Endothelial cell of umbilical vein (primary cell): Measurements from ENCODE around the gene ALDH1L1. TPM values are rescaled to one million over a fixed set of nuclear protein-coding genes. Genes with fewer than 3 reads are reported as not detected.

Experiments used
- BruUV-seq: library from RNA; stranded (reverse); fragments of 400-500 nt; replicated peaks from 2 replicates; lab custom pipeline; 2021; lab: Mats Ljungman, UMichigan
- CTCF ChIA-PET: fragments of 300-600, 350-600 bp; sonication (Branson Sonifier 250); formaldehyde crosslinking; loops from one replicate; lab custom pipeline; 2021; ENCODE audit warnings: antibody characterized with exemption, inconsistent platforms; lab: Charles Lee
- POLR2A ChIA-PET: fragments of 300-600, 350-600 bp; sonication (Branson Sonifier 250); formaldehyde crosslinking; loops from one replicate; lab custom pipeline; 2021; ENCODE audit warnings: antibody characterized with exemption, inconsistent platforms; lab: Charles Lee
- DNase-seq: peaks from one replicate; pipeline ENCODE4 v3.0.0-alpha.2; 2011; ENCODE audit warnings: low read depth, low spot score
- FAIRE-seq: peaks from 2 replicates; lab custom pipeline; 2011; peaks lifted over from hg19 to GRCh38; lab: Jason Lieb, UNC
- H2AFZ ChIP-seq: 2 replicates; pipeline ENCODE4 v1.6.0; 2012; ENCODE audit warnings: low read depth, low read length, control low read depth, inconsistent platforms
- H3K27ac ChIP-seq: 2 replicates; pipeline ENCODE4 v1.5.1; 2011; ENCODE audit warnings: low read depth, mild to moderate bottlenecking, control low read depth, low read length, moderate library complexity; ENCODE audit not compliant: insufficient read depth
- H3K27me3 ChIP-seq, 2 experiments: 2 replicates each; pipeline versions ENCODE4 v1.6.0 to v1.6.1; 2011; ENCODE audit warnings: low read length in 2 of 2, mixed read lengths in 1 of 2; ENCODE audit not compliant: control insufficient read depth in 2 of 2, insufficient read depth in 2 of 2
- H3K36me3 ChIP-seq, 2 experiments: 2 replicates in 1 of 2; 3 replicates in 1 of 2; pipeline ENCODE4 v1.5.1; 2011; ENCODE audit warnings: low read length in 2 of 2, mild to moderate bottlenecking in 1 of 2, moderate library complexity in 1 of 2; ENCODE audit not compliant: control insufficient read depth in 2 of 2, insufficient read depth in 2 of 2; ENCODE audit errors: extremely low read depth in 1 of 2
- H3K4me1 ChIP-seq: 3 replicates; pipeline ENCODE4 v1.5.1; 2011; ENCODE audit warnings: mild to moderate bottlenecking, low read length; ENCODE audit not compliant: control insufficient read depth, insufficient read depth; ENCODE audit errors: extremely low read depth
- H3K4me2 ChIP-seq: 2 replicates; pipeline ENCODE4 v1.6.1; 2011; ENCODE audit warnings: low read length, control low read depth, mixed read lengths; ENCODE audit not compliant: insufficient read depth
- H3K4me3 ChIP-seq, 3 experiments: fragments of 200-600 bp in 1 of 3; sonication (generic), shearing (Covaris generic) in 1 of 3; replicated peaks in 1 of 3; 2 replicates each; pipeline ENCODE4 v1.5.1; 2011 to 2016; ENCODE audit warnings: control low read depth in 3 of 3, low read length in 3 of 3, mild to moderate bottlenecking in 2 of 3, inconsistent platforms in 1 of 3, low read depth in 1 of 3, moderate library complexity in 1 of 3; ENCODE audit not compliant: insufficient read depth in 1 of 3
- H3K79me2 ChIP-seq: 2 replicates; pipeline ENCODE4 v1.6.0; 2012; ENCODE audit warnings: low read length, inconsistent platforms; ENCODE audit not compliant: control insufficient read depth, insufficient read depth
- H3K9ac ChIP-seq: replicated peaks from 2 replicates; pipeline ENCODE3; 2011; ENCODE audit warnings: low read length, control low read depth; ENCODE audit not compliant: insufficient read depth; ENCODE audit errors: extremely low read depth
- H3K9me1 ChIP-seq: replicated peaks from 3 replicates; pipeline ENCODE4 v1.6.0; 2011; ENCODE audit warnings: mild to moderate bottlenecking, low read length; ENCODE audit not compliant: control insufficient read depth, insufficient read depth; ENCODE audit errors: extremely low read depth
- H3K9me3 ChIP-seq: replicated peaks from 2 replicates; pipeline ENCODE4 v1.5.1; 2012; ENCODE audit warnings: low read length, inconsistent platforms; ENCODE audit not compliant: control insufficient read depth, insufficient read depth
- H4K20me1 ChIP-seq: replicated peaks from 2 replicates; pipeline ENCODE3; 2011; ENCODE audit warnings: mild to moderate bottlenecking, low read length; ENCODE audit not compliant: control insufficient read depth, insufficient read depth; ENCODE audit errors: extremely low read depth
- EZH2 ChIP-seq: IDR thresholded peaks from 2 replicates; pipeline ENCODE4 v1.6.1; 2012; ENCODE audit warnings: borderline replicate concordance, low read depth, mild to moderate bottlenecking, moderate library complexity, low read length, inconsistent platforms; ENCODE audit not compliant: severe bottlenecking
- GATA2 ChIP-seq: IDR thresholded peaks from 2 replicates; pipeline ENCODE4 v1.7.0; 2011; ENCODE audit warnings: low read depth, mild to moderate bottlenecking, moderate library complexity, mixed read lengths, low read length; ENCODE audit not compliant: insufficient read length, insufficient read depth
- POLR2AphosphoS5 ChIP-seq: IDR thresholded peaks from 2 replicates; pipeline ENCODE4 v1.6.1; 2012; ENCODE audit warnings: low read depth, mild to moderate bottlenecking, control low read depth, low read length, moderate library complexity; ENCODE audit not compliant: insufficient read depth
- dilution Hi-C: fragments of 300-500 bp; cut with MboI; formaldehyde crosslinking; loops from one replicate; pipeline ENCODE4 v1.15.0; 2019; ENCODE audit warnings: low sequenced_read_pairs; ENCODE audit not compliant: extremely low pct_ligation_motif_present
- intact Hi-C: fragments of 100-400 bp; cut with micrococcal nuclease; formaldehyde crosslinking; loops from one replicate; pipeline ENCODE4 v1.10.0; 2022
- polyA plus RNA-seq, 4 experiments: library from polyadenylated mRNA; depleted of rRNA in 3 of 4; stranded (reverse) in 3 of 4; unstranded in 1 of 4; fragments of >200 nt; gene quantifications; 2 replicates each; pipeline versions ENCODE4 v1.2.1 to v1.2.3, GENCODE V29; 2011 to 2012; ENCODE audit warnings: missing spikeins in 1 of 4
- total RNA-seq: library from RNA; stranded (reverse); gene quantifications from 2 replicates; pipeline ENCODE4 v1.2.3, GENCODE V29; 2021
- TF ChIP-seq, protein P1 (sequence below), 2 donors: IDR thresholded peaks; 1 replicate in 1 of 2; 2 replicates in 1 of 2; pipeline ENCODE4 v1.5.1; 2011; ENCODE audit warnings: low read length in 2 of 2, mild to moderate bottlenecking in 2 of 2, moderate library complexity in 2 of 2, control low read depth in 1 of 2, inconsistent platforms in 1 of 2, low read depth in 1 of 2; ENCODE audit not compliant: insufficient read depth in 1 of 2; ENCODE audit errors: extremely low read depth in 1 of 2

ALDH1L1 gene
- total and polyA plus RNA-seq, 2 donors (not counting 3 experiments of a cell fraction or from before 2014, with no cell fraction given), result not detected

DNA sequence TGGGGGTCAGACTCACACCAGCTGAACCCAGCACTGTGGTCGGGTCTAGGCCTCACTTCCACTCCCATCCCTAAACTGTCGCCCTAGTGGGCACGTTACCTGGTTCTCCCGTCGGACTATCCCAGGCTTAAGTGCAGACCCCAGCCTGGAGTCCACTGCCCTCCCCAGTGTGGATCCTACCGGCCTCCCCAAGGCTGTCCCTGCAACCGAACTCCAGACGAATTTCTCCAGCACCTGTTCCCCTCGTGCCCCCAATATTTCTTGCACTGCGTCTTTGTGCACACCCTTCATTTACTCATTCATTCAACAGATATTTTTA lies 122.9 kb downstream of the ALDH1L1 start:
- intact Hi-C loops, result no loop called here
- FAIRE-seq, result no peak
- H2AFZ ChIP-seq, result no peak overlapping the region

More for the DNA sequence above, 122.9 kb downstream of the ALDH1L1 start:
- no TSS peak for BruUV-seq
- no peak for DNase-seq
- no peak overlapping the region for H3K27ac ChIP-seq
- CTCF ChIA-PET, result interaction anchor here (1.1 kb wide), 1 partner anchor 27 kb away, joined by 3 read pairs; no protein-coding TSS in a partner anchor
- no peaks in the 10 kb centered on the region for H3K27me3 ChIP-seq
- H3K9me1 ChIP-seq, result no peaks in the 10 kb centered on the region
- POLR2A ChIA-PET, result no interaction called here
- no peaks in the 10 kb centered on the region for H3K9me3 ChIP-seq
- dilution Hi-C loops, result no loop called here
- no peaks in the 10 kb centered on the region for H3K79me2 ChIP-seq
- no peaks in the 10 kb centered on the region for H4K20me1 ChIP-seq
- H3K4me3 ChIP-seq, result no peak overlapping the region
- no peaks in the 10 kb centered on the region for H3K4me1 ChIP-seq
- TF ChIP-seq GATA2 (no peak), POLR2AphosphoS5 (no peak), EZH2 (no peak)
- TF ChIP-seq, protein P1, sequence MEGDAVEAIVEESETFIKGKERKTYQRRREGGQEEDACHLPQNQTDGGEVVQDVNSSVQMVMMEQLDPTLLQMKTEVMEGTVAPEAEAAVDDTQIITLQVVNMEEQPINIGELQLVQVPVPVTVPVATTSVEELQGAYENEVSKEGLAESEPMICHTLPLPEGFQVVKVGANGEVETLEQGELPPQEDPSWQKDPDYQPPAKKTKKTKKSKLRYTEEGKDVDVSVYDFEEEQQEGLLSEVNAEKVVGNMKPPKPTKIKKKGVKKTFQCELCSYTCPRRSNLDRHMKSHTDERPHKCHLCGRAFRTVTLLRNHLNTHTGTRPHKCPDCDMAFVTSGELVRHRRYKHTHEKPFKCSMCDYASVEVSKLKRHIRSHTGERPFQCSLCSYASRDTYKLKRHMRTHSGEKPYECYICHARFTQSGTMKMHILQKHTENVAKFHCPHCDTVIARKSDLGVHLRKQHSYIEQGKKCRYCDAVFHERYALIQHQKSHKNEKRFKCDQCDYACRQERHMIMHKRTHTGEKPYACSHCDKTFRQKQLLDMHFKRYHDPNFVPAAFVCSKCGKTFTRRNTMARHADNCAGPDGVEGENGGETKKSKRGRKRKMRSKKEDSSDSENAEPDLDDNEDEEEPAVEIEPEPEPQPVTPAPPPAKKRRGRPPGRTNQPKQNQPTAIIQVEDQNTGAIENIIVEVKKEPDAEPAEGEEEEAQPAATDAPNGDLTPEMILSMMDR (IDR thresholded peaks at IDR 0.05; ENCODE audit: extremely low read depth in 1 of 2, insufficient read depth in 1 of 2, low read depth in 1 of 2, low read length in 2 of 2), result no peak
- H3K36me3 ChIP-seq, result no peaks in the 10 kb centered on the region
- no peak overlapping the region for H3K4me2 ChIP-seq
- H3K9ac ChIP-seq, result no peak overlapping the region
